Measurements from ENCODE around the gene SLIT3.

SLIT3 gene

DNA sequence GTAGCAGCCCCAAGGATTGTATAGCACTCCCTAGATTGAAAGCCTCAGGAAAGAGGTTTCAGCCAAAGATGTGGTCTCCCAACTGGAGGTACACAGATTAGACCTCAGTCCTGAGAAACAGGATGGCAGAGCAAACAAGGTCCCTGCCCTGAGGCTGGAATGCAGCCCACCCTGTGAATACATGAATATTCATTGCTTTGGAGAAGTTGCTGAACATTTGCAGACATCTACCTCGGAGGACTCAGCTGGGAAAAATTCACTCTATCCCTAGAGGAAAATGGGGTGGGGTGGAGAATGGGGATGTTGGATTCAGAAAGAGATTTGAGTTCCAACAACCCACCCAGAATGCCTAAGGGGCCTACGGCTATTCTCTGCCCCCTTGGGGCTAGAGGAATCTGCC, 129.4 kb downstream of the SLIT3 start:
- Histone ChIP-seq H3K4me1 (ENCODE audit: control insufficient read depth in 1 of 2, insufficient read depth in 2 of 2, low read length in 2 of 2) (peaks cover 0 to 11% of the 10 kb centered on the region in 2 donors), H3K27me3 (ENCODE audit: low read depth, low read length) (no peaks in the 10 kb centered on the region), H3K9me3 (ENCODE audit: control insufficient read depth in 1 of 2, low read length in 2 of 2) (no peaks in the 10 kb centered on the region), H3K4me3 (ENCODE audit: low read depth in 1 of 2, low read length in 2 of 2) (no peak overlapping the region), H3K36me3 (ENCODE audit: control insufficient read depth in 1 of 2, insufficient read depth in 2 of 2, low read length in 2 of 2) (peaks cover 0 to 4% of the 10 kb centered on the region in 2 donors), H3K27ac (ENCODE audit: low read length) (no peak overlapping the region)

DNA sequence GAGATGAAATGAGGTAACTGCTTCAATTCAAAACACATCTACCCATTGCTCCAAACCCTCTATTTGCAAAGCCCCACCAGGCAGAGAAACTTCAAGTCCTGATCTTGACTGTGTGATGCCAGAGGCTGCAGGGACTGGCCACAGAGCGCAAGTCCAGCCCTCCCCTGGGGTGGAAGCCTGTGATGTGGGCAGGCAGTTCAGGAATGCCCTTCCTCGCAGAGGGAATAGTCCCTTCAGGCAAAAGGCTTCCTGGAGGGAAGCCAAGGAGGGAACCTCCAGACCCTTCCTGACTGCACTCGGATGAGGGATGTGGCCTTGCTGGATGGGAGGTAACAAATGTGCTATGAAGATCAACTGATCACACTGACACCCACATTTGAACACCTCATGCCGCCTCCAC, 131.2 kb downstream of the SLIT3 start:
- H3K27ac ChIP-seq (ENCODE audit: low read length), result no peak overlapping the region
- H3K27me3 ChIP-seq (ENCODE audit: low read depth, low read length), result no peaks in the 10 kb centered on the region
- H3K4me1 ChIP-seq (ENCODE audit: control insufficient read depth in 1 of 2, insufficient read depth in 2 of 2, low read length in 2 of 2), result peaks cover 2 to 11% of the 10 kb centered on the region in 2 donors
- no peaks in the 10 kb centered on the region for H3K9me3 ChIP-seq (ENCODE audit: control insufficient read depth in 1 of 2, low read length in 2 of 2)
- H3K4me3 ChIP-seq (ENCODE audit: low read depth in 1 of 2, low read length in 2 of 2), result no peak overlapping the region
- peaks cover 0 to 2% of the 10 kb centered on the region in 2 donors for H3K36me3 ChIP-seq (ENCODE audit: control insufficient read depth in 1 of 2, insufficient read depth in 2 of 2, low read length in 2 of 2)

- Histone ChIP-seq H3K4me3 (ENCODE audit: low read depth in 1 of 2, low read length in 2 of 2) (no peak overlapping the region), H3K4me1 (ENCODE audit: control insufficient read depth in 1 of 2, insufficient read depth in 2 of 2, low read length in 2 of 2) (peaks cover 4 to 11% of the 10 kb centered on the region in 2 donors), H3K27ac (ENCODE audit: low read length) (no peak overlapping the region), H3K9me3 (ENCODE audit: control insufficient read depth in 1 of 2, low read length in 2 of 2) (no peaks in the 10 kb centered on the region), H3K36me3 (ENCODE audit: control insufficient read depth in 1 of 2, insufficient read depth in 2 of 2, low read length in 2 of 2) (no peaks in the 10 kb centered on the region), H3K27me3 (ENCODE audit: low read depth, low read length) (no peaks in the 10 kb centered on the region)
Measured at GRCh38 chr5:169168280-169168679, 132.7 kb downstream of the SLIT3 start.

DNA sequence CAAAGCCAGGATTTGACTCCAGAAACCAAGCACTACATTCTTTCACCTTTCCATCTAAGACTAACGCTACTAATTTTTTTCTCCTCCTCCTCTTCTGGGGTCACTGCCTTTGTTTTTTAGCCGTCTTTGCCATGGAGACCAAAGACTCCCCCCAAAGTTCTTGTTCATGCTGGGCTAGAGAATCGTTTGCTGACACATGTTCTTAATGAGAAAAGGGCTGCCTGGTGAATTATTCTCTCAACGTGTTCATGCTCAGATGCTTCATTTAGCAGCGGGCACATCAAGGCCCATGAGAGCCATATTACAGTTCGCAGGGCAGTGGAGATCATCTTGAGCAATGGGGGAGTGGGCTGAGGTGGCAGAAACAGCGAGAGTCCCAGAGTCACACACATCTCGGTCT, 134.9 kb downstream of the SLIT3 start:
- Histone ChIP-seq H3K27ac (ENCODE audit: low read length) (no peak overlapping the region), H3K27me3 (ENCODE audit: low read depth, low read length) (no peaks in the 10 kb centered on the region), H3K36me3 (ENCODE audit: control insufficient read depth in 1 of 2, insufficient read depth in 2 of 2, low read length in 2 of 2) (no peaks in the 10 kb centered on the region), H3K9me3 (ENCODE audit: control insufficient read depth in 1 of 2, low read length in 2 of 2) (no peaks in the 10 kb centered on the region), H3K4me1 (ENCODE audit: control insufficient read depth in 1 of 2, insufficient read depth in 2 of 2, low read length in 2 of 2) (peaks cover 4 to 11% of the 10 kb centered on the region in 2 donors), H3K4me3 (ENCODE audit: low read depth in 1 of 2, low read length in 2 of 2) (no peak overlapping the region)

- no peaks in the 10 kb centered on the region for H3K36me3 ChIP-seq (ENCODE audit: control insufficient read depth in 1 of 2, insufficient read depth in 2 of 2, low read length in 2 of 2)
- H3K4me3 ChIP-seq (ENCODE audit: low read depth in 1 of 2, low read length in 2 of 2), result no peak overlapping the region
- no peaks in the 10 kb centered on the region for H3K9me3 ChIP-seq (ENCODE audit: control insufficient read depth in 1 of 2, low read length in 2 of 2)
- peaks cover 4 to 11% of the 10 kb centered on the region in 2 donors for H3K4me1 ChIP-seq (ENCODE audit: control insufficient read depth in 1 of 2, insufficient read depth in 2 of 2, low read length in 2 of 2)
- no peaks in the 10 kb centered on the region for H3K27me3 ChIP-seq (ENCODE audit: low read depth, low read length)
- H3K27ac ChIP-seq (ENCODE audit: low read length), result no peak overlapping the region
Measured at GRCh38 chr5:169165052-169165451, 135.9 kb downstream of the SLIT3 start.

GRCh38 chr5:169164481-169164925, 136.4 kb downstream of the SLIT3 start:
- Histone ChIP-seq H3K4me1 (ENCODE audit: control insufficient read depth in 1 of 2, insufficient read depth in 2 of 2, low read length in 2 of 2) (peaks cover 4 to 11% of the 10 kb centered on the region in 2 donors), H3K27me3 (ENCODE audit: low read depth, low read length) (no peaks in the 10 kb centered on the region), H3K9me3 (ENCODE audit: control insufficient read depth in 1 of 2, low read length in 2 of 2) (peaks cover 0 to 3% of the 10 kb centered on the region in 2 donors), H3K4me3 (ENCODE audit: low read depth in 1 of 2, low read length in 2 of 2) (no peak overlapping the region), H3K27ac (ENCODE audit: low read length) (no peak overlapping the region), H3K36me3 (ENCODE audit: control insufficient read depth in 1 of 2, insufficient read depth in 2 of 2, low read length in 2 of 2) (no peaks in the 10 kb centered on the region)

- Histone ChIP-seq H3K27ac (ENCODE audit: low read length) (no peak overlapping the region), H3K27me3 (ENCODE audit: low read depth, low read length) (no peaks in the 10 kb centered on the region), H3K4me1 (ENCODE audit: control insufficient read depth in 1 of 2, insufficient read depth in 2 of 2, low read length in 2 of 2) (peaks cover 0 to 4% of the 10 kb centered on the region in 2 donors), H3K9me3 (ENCODE audit: control insufficient read depth in 1 of 2, low read length in 2 of 2) (peaks cover 3 to 4% of the 10 kb centered on the region in 2 donors), H3K36me3 (ENCODE audit: control insufficient read depth in 1 of 2, insufficient read depth in 2 of 2, low read length in 2 of 2) (no peaks in the 10 kb centered on the region), H3K4me3 (ENCODE audit: low read depth in 1 of 2, low read length in 2 of 2) (no peak overlapping the region)
Measured at GRCh38 chr5:169162407-169162806, 138.5 kb downstream of the SLIT3 start.

GRCh38 chr5:169161022-169161680, 139.8 kb downstream of the SLIT3 start:
- Histone ChIP-seq H3K4me1 (ENCODE audit: control insufficient read depth in 1 of 2, insufficient read depth in 2 of 2, low read length in 2 of 2) (peaks cover 0 to 4% of the 10 kb centered on the region in 2 donors), H3K36me3 (ENCODE audit: control insufficient read depth in 1 of 2, insufficient read depth in 2 of 2, low read length in 2 of 2) (no peaks in the 10 kb centered on the region), H3K27me3 (ENCODE audit: low read depth, low read length) (no peaks in the 10 kb centered on the region), H3K4me3 (ENCODE audit: low read depth in 1 of 2, low read length in 2 of 2) (no peak overlapping the region), H3K27ac (ENCODE audit: low read length) (peak overlapping the region; percentile 6), H3K9me3 (ENCODE audit: control insufficient read depth in 1 of 2, low read length in 2 of 2) (peaks cover 3 to 4% of the 10 kb centered on the region in 2 donors)

- peaks cover 0 to 4% of the 10 kb centered on the region in 2 donors for H3K4me1 ChIP-seq (ENCODE audit: control insufficient read depth in 1 of 2, insufficient read depth in 2 of 2, low read length in 2 of 2)
- peaks cover 3 to 4% of the 10 kb centered on the region in 2 donors for H3K9me3 ChIP-seq (ENCODE audit: control insufficient read depth in 1 of 2, low read length in 2 of 2)
- no peaks in the 10 kb centered on the region for H3K27me3 ChIP-seq (ENCODE audit: low read depth, low read length)
- no peak overlapping the region for H3K4me3 ChIP-seq (ENCODE audit: low read depth in 1 of 2, low read length in 2 of 2)
- H3K36me3 ChIP-seq (ENCODE audit: control insufficient read depth in 1 of 2, insufficient read depth in 2 of 2, low read length in 2 of 2), result no peaks in the 10 kb centered on the region
- peak overlapping the region; percentile 6 for H3K27ac ChIP-seq (ENCODE audit: low read length)
Measured at GRCh38 chr5:169160405-169160901, 140.5 kb downstream of the SLIT3 start.

GRCh38 chr5:169158764-169159163, 142.2 kb downstream of the SLIT3 start:
- Histone ChIP-seq H3K36me3 (ENCODE audit: control insufficient read depth in 1 of 2, insufficient read depth in 2 of 2, low read length in 2 of 2) (no peaks in the 10 kb centered on the region), H3K27ac (ENCODE audit: low read length) (no peak overlapping the region), H3K9me3 (ENCODE audit: control insufficient read depth in 1 of 2, low read length in 2 of 2) (peaks cover 3 to 4% of the 10 kb centered on the region in 2 donors), H3K4me1 (ENCODE audit: control insufficient read depth in 1 of 2, insufficient read depth in 2 of 2, low read length in 2 of 2) (peaks cover 0 to 2% of the 10 kb centered on the region in 2 donors), H3K4me3 (ENCODE audit: low read depth in 1 of 2, low read length in 2 of 2) (no peak overlapping the region), H3K27me3 (ENCODE audit: low read depth, low read length) (no peaks in the 10 kb centered on the region)

DNA sequence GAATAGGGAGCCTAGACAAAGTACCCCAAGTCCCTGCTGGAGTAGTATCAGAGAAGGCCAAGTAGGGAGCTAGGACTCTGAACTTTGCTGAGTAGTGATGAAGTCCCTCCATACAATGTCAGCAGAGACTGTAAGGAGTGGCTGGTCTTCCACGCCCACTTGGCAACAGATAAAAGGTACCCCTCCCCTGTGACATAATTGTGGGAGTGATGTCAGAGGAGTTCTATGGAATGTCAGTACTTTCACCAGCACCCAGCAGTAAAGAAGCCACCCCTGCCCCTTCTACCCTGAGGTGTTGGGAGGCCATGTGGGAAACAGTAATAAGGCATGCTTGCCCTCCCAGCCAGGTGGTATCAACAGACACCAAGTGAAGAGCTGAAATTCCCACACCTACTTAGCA, 143.9 kb downstream of the SLIT3 start:
- H3K36me3 ChIP-seq (ENCODE audit: control insufficient read depth in 1 of 2, insufficient read depth in 2 of 2, low read length in 2 of 2), result no peaks in the 10 kb centered on the region
- no peaks in the 10 kb centered on the region for H3K27me3 ChIP-seq (ENCODE audit: low read depth, low read length)
- no peak overlapping the region for H3K4me3 ChIP-seq (ENCODE audit: low read depth in 1 of 2, low read length in 2 of 2)
- H3K9me3 ChIP-seq (ENCODE audit: control insufficient read depth in 1 of 2, low read length in 2 of 2), result peaks cover 3 to 4% of the 10 kb centered on the region in 2 donors
- peaks cover 0 to 18% of the 10 kb centered on the region in 2 donors for H3K4me1 ChIP-seq (ENCODE audit: control insufficient read depth in 1 of 2, insufficient read depth in 2 of 2, low read length in 2 of 2)
- no peak overlapping the region for H3K27ac ChIP-seq (ENCODE audit: low read length)

DNA sequence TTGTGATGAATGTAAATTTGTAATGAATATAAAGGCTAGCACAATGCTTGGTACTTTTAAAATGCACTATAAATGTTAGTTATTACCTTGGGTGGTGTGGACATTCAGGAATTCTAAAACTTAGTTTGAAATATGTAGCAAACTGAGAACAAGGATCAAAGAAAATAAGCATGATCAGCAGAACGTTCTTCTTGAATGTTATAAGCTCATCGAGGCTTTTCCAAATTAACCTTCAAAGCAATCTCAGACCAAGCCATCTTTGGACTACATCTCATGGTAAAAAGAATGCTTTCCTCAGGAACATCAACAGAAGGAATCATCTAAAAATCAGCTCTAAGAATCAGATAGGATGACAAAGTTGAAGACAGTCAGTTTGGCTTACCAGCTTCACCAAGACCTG, 146.3 kb downstream of the SLIT3 start:
- Histone ChIP-seq H3K4me3 (ENCODE audit: low read depth in 1 of 2, low read length in 2 of 2) (no peak overlapping the region), H3K4me1 (ENCODE audit: control insufficient read depth in 1 of 2, insufficient read depth in 2 of 2, low read length in 2 of 2) (peaks cover 0 to 21% of the 10 kb centered on the region in 2 donors), H3K9me3 (ENCODE audit: control insufficient read depth in 1 of 2, low read length in 2 of 2) (peaks cover 1 to 4% of the 10 kb centered on the region in 2 donors), H3K27me3 (ENCODE audit: low read depth, low read length) (no peaks in the 10 kb centered on the region), H3K36me3 (ENCODE audit: control insufficient read depth in 1 of 2, insufficient read depth in 2 of 2, low read length in 2 of 2) (no peaks in the 10 kb centered on the region), H3K27ac (ENCODE audit: low read length) (no peak overlapping the region)
